Caco-2 (cell line): ENCODE data around the gene MUC13. TPM values are rescaled to one million over a fixed set of nuclear protein-coding genes. Genes with fewer than 3 reads are reported as not detected.

Experiments used
- Bru-seq: library from RNA; stranded (reverse); fragments of 400-500 nt; gene quantifications from one replicate; lab custom pipeline; 2021; lab: Mats Ljungman, UMichigan
- BruChase-seq, 2 experiments: library from RNA; stranded (reverse); fragments of 400-500 nt; gene quantifications; one replicate each; lab custom pipeline; 2021; lab: Mats Ljungman, UMichigan
- BruUV-seq: library from RNA; stranded (reverse); fragments of 400-500 nt; replicated peaks from 2 replicates; lab custom pipeline; 2021; lab: Mats Ljungman, UMichigan
- CTCF ChIA-PET: fragments of 300-600 bp; sonication (Branson Sonifier 250); formaldehyde crosslinking; loops from one replicate; lab custom pipeline; 2022; ENCODE audit warnings: antibody characterized with exemption; lab: Charles Lee
- POLR2A ChIA-PET: fragments of 300-600 bp; sonication (Branson Sonifier 250); formaldehyde crosslinking; loops from one replicate; lab custom pipeline; 2022; ENCODE audit warnings: antibody characterized with exemption; lab: Charles Lee
- DNase-seq, 2 experiments: peaks; one replicate each; pipeline versions ENCODE4 v3.0.0 to v3.0.0-alpha.2; 2020 to 2022
- H3K27me3 ChIP-seq: replicated peaks from 2 replicates; pipeline ENCODE4 v1.6.0; 2011; ENCODE audit warnings: low read length; ENCODE audit not compliant: control insufficient read depth, insufficient read depth
- H3K36me3 ChIP-seq: 2 replicates; pipeline ENCODE4 v1.5.1; 2011; ENCODE audit warnings: low read length; ENCODE audit not compliant: control insufficient read depth, insufficient read depth
- H3K4me1 ChIP-seq: fragments of 250-450 bp; sonication (Bioruptor Pico); 2 replicates; pipeline ENCODE4 v1.5.1; 2020; ENCODE audit warnings: mild to moderate bottlenecking
- H3K4me3 ChIP-seq: 2 replicates; pipeline ENCODE4 v1.5.1; 2011; ENCODE audit warnings: low read depth, mild to moderate bottlenecking, control low read depth, low read length
- H3K9me3 ChIP-seq: fragments of 250-450 bp; sonication (Bioruptor Pico); 2 replicates; pipeline ENCODE4 v1.5.1; 2020; ENCODE audit warnings: mild to moderate bottlenecking, moderate library complexity
- H3K27ac Mint-ChIP-seq: one replicate; pipeline ENCODE4 v1.8.0; 2022; ENCODE audit warnings: mixed read lengths; ENCODE audit not compliant: unreplicated experiment
- H3K27me3 Mint-ChIP-seq: one replicate; pipeline ENCODE4 v1.8.0; 2022; ENCODE audit warnings: mixed read lengths; ENCODE audit not compliant: insufficient read depth, unreplicated experiment
- H3K36me3 Mint-ChIP-seq: one replicate; pipeline ENCODE4 v1.8.0; 2022; ENCODE audit warnings: mild to moderate bottlenecking, mixed read lengths; ENCODE audit not compliant: insufficient read depth, unreplicated experiment
- H3K4me1 Mint-ChIP-seq: one replicate; pipeline ENCODE4 v1.8.0; 2022; ENCODE audit warnings: low read depth, mixed read lengths; ENCODE audit not compliant: unreplicated experiment
- H3K4me3 Mint-ChIP-seq: one replicate; pipeline ENCODE4 v1.8.0; 2022; ENCODE audit warnings: mild to moderate bottlenecking, moderate library complexity, mixed read lengths; ENCODE audit not compliant: unreplicated experiment
- H3K9me3 Mint-ChIP-seq: one replicate; pipeline ENCODE4 v1.8.0; 2022; ENCODE audit warnings: mixed read lengths; ENCODE audit not compliant: unreplicated experiment
- intact Hi-C: fragments of 100-400 bp; cut with micrococcal nuclease; formaldehyde crosslinking; loops from one replicate; pipeline ENCODE4 v1.10.0; 2022; ENCODE audit not compliant: unreplicated experiment
- long read RNA-seq: library from polyadenylated mRNA; stranded (forward); transcript quantifications from one replicate; pipeline ENCODE4 v2.0.0, GENCODE V29; 2022
- total RNA-seq: library from RNA; stranded (reverse); gene quantifications from 2 replicates; pipeline ENCODE4 v1.2.3, GENCODE V29; 2022
- TF ChIP-seq, protein P1 (sequence below), 2 experiments: fragments of 200-600 bp in 1 of 2; IDR thresholded peaks; 1 replicate in 1 of 2; 2 replicates in 1 of 2; pipeline versions ENCODE4 v1.5.1 to v1.8.0; 2011 to 2022; ENCODE audit warnings: antibody characterized with exemption in 1 of 2, control low read depth in 1 of 2, inconsistent platforms in 1 of 2, low read depth in 1 of 2, low read length in 1 of 2, mild to moderate bottlenecking in 1 of 2, moderate library complexity in 1 of 2; ENCODE audit not compliant: insufficient read depth in 1 of 2, severe bottlenecking in 1 of 2, unreplicated experiment in 1 of 2

The MUC13 gene, protein sequence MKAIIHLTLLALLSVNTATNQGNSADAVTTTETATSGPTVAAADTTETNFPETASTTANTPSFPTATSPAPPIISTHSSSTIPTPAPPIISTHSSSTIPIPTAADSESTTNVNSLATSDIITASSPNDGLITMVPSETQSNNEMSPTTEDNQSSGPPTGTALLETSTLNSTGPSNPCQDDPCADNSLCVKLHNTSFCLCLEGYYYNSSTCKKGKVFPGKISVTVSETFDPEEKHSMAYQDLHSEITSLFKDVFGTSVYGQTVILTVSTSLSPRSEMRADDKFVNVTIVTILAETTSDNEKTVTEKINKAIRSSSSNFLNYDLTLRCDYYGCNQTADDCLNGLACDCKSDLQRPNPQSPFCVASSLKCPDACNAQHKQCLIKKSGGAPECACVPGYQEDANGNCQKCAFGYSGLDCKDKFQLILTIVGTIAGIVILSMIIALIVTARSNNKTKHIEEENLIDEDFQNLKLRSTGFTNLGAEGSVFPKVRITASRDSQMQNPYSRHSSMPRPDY
- total RNA-seq, result 3.5 and 5.0 TPM in 2 replicates
- Bru-seq, nascent RNA, result percentile 47 among the genes with signal in this experiment
- percentile 46 among the genes with signal in this experiment for BruChase-seq, experiment 1, labeled RNA remaining after a 2-hour chase
- percentile 60 among the genes with signal in this experiment for BruChase-seq, experiment 2, labeled RNA remaining after a 6-hour chase
- long read RNA-seq, partial matches to known transcripts, result 0 of 2 reads
- long read RNA-seq, other reads (novel, unspliced or antisense), result 1 of 2 reads

DNA sequence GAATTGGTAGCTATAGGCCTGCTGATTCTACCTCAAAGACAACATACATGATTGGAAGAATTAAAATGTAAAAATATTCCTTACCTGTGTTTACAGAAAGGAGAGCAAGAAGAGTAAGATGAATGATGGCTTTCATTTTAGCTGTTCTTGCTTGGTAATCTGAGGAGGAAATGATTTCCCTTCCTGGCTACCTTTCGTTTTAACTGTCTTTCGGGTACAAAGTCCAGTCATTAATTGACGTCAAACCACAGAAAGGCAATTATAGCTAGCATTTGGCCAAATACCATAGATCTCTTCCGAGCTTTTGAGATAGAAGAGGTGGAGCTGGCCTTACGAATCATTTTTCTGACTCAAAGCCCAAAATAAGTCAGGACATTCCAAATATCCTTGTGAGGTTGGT lies at the start of gene MUC13:
Gene MUC13, minus strand, starts transcription at position 175 of the 400 bp plus-strand sequence. Its CDS starts 39 bp downstream, at position 136.
- no peaks in the 10 kb centered on the region for H3K27me3 Mint-ChIP-seq
- TF ChIP-seq, protein P1, sequence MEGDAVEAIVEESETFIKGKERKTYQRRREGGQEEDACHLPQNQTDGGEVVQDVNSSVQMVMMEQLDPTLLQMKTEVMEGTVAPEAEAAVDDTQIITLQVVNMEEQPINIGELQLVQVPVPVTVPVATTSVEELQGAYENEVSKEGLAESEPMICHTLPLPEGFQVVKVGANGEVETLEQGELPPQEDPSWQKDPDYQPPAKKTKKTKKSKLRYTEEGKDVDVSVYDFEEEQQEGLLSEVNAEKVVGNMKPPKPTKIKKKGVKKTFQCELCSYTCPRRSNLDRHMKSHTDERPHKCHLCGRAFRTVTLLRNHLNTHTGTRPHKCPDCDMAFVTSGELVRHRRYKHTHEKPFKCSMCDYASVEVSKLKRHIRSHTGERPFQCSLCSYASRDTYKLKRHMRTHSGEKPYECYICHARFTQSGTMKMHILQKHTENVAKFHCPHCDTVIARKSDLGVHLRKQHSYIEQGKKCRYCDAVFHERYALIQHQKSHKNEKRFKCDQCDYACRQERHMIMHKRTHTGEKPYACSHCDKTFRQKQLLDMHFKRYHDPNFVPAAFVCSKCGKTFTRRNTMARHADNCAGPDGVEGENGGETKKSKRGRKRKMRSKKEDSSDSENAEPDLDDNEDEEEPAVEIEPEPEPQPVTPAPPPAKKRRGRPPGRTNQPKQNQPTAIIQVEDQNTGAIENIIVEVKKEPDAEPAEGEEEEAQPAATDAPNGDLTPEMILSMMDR (IDR thresholded peaks at IDR 0.05; ENCODE audit: insufficient read depth in 1 of 2, low read depth in 1 of 2, low read length in 1 of 2, severe bottlenecking in 1 of 2, unreplicated experiment in 1 of 2), result no peak
- H3K36me3 Mint-ChIP-seq, result no peaks in the 10 kb centered on the region
- no peak within 1 kb of the TSS for H3K27ac Mint-ChIP-seq
- peak within 1 kb of the TSS; percentile 11 for H3K4me3 Mint-ChIP-seq
- no peaks in the 10 kb centered on the region for H3K9me3 ChIP-seq
- no peak within 1 kb of the TSS for H3K4me3 ChIP-seq
- intact Hi-C loops, result no loop called here
- H3K36me3 ChIP-seq, result no peaks in the 10 kb centered on the region
- ChIA-PET CTCF (no interaction called here), POLR2A (interaction anchor here (0.6 kb wide), 1 partner anchor 661 kb away, joined by 6 read pairs; no protein-coding TSS in a partner anchor)
- no peaks in the 10 kb centered on the region for H3K27me3 ChIP-seq
- peaks cover 5% of the 10 kb centered on the region for H3K4me1 ChIP-seq
- no TSS peak for BruUV-seq
- no peak for DNase-seq
- H3K9me3 Mint-ChIP-seq, result no peaks in the 10 kb centered on the region
- peaks cover 11% of the 10 kb centered on the region for H3K4me1 Mint-ChIP-seq

DNA sequence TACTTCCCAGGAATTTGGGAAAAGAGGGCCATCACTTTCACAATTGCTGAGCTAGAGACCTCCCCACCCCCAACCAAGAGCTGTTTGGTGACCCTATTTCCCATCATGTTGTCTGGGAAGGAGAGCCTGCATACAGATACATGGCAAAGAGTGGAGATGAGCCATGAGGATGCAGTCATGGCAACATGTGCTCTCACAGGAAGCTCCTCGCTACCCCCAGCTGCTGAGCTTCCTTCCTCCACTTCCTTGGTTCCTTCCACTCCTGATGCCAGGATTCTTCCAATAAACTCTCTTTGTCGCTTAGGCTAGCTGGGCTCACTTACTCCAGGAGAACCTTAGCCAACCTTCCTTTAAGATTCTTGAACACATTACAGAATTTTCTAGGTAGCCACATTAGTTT lies 48.3 kb upstream of the MUC13 start:
- H3K36me3 ChIP-seq, result no peaks in the 10 kb centered on the region; the same call in 1 of the 2 replicates
- no peaks in the 10 kb centered on the region for H3K27me3 ChIP-seq
- Mint-ChIP-seq H3K9me3 (no peaks in the 10 kb centered on the region), H3K27me3 (no peaks in the 10 kb centered on the region), H3K27ac (no peak overlapping the region), H3K4me3 (no peak overlapping the region), H3K4me1 (peaks cover 8% of the 10 kb centered on the region), H3K36me3 (peaks cover 80% of the 10 kb centered on the region)
- H3K4me1 ChIP-seq, result no peaks in the 10 kb centered on the region; the same call in 1 of the 2 replicates
- no TSS peak for BruUV-seq
- ChIA-PET POLR2A (no interaction called here), CTCF (interaction anchor here (0.7 kb wide), 1 partner anchor 79 kb away, joined by 3 read pairs; no protein-coding TSS in a partner anchor)
- no peak overlapping the region for H3K4me3 ChIP-seq
- no peak for DNase-seq
- no peaks in the 10 kb centered on the region for H3K9me3 ChIP-seq
- intact Hi-C loops, result no loop called here
- TF ChIP-seq, protein P1 (IDR thresholded peaks at IDR 0.05; ENCODE audit: insufficient read depth in 1 of 2, low read depth in 1 of 2, low read length in 1 of 2, severe bottlenecking in 1 of 2, unreplicated experiment in 1 of 2), result no peak

DNA sequence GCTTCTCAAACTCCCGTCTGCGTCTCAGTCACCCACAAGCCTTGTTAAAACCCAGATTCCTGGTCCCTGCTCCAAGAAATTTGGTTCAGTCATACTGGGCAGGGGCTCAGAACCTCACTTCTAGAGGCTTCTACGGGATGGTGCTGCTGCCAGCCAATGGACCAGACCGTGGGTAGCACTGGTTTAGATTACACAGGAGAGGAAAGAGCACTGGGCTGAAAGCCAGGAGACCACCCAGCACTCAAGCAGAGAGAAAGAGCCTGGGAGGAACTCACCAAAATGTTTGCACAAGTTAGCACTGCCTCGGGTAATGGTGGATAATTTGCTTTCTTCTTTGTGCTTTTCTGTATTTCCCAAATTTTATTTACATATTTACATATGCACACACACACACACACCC lies 46.9 kb upstream of the MUC13 start:
- H3K27me3 Mint-ChIP-seq, result no peaks in the 10 kb centered on the region
- no peak overlapping the region for H3K27ac Mint-ChIP-seq
- no peak for DNase-seq
- H3K4me1 ChIP-seq, result no peaks in the 10 kb centered on the region; the same call in 1 of the 2 replicates
- H3K4me1 Mint-ChIP-seq, result peaks cover 8% of the 10 kb centered on the region
- intact Hi-C loops, result no loop called here
- no peak overlapping the region for H3K4me3 ChIP-seq
- peaks cover 80% of the 10 kb centered on the region for H3K36me3 Mint-ChIP-seq
- TF ChIP-seq, protein P1 (IDR thresholded peaks at IDR 0.05; ENCODE audit: insufficient read depth in 1 of 2, low read depth in 1 of 2, low read length in 1 of 2, severe bottlenecking in 1 of 2, unreplicated experiment in 1 of 2), result no peak
- H3K27me3 ChIP-seq, result no peaks in the 10 kb centered on the region
- ChIA-PET POLR2A (no interaction called here), CTCF (no interaction called here)
- H3K36me3 ChIP-seq, result no peaks in the 10 kb centered on the region; the same call in 1 of the 2 replicates
- no peaks in the 10 kb centered on the region for H3K9me3 ChIP-seq
- BruUV-seq, result no TSS peak
- H3K4me3 Mint-ChIP-seq, result no peak overlapping the region
- H3K9me3 Mint-ChIP-seq, result no peaks in the 10 kb centered on the region
